GM11168 (cell line): ENCODE results near the gene AHDC1.

ENCODE experiments used
- in situ Hi-C: fragments of 300-500 bp; cut with MboI; formaldehyde crosslinking; loops from one replicate; pipeline ENCODE4 v1.12.0; 2022; ENCODE audit warnings: low sequenced_read_pairs; ENCODE audit not compliant: unreplicated experiment

The AHDC1 gene

GRCh38 chr1:27589441-27589840 lies 14.5 kb downstream of the AHDC1 start:
- in situ Hi-C loops = no loop called here

- in situ Hi-C loops = no loop called here
These were observed 15.4 kb downstream of the AHDC1 start for GRCh38 chr1:27588256-27589232.

GRCh38 chr1:27585684-27586083 lies 18.3 kb downstream of the AHDC1 start:
- in situ Hi-C loops = no loop called here

- in situ Hi-C loops = no loop called here
These were observed 19.5 kb downstream of the AHDC1 start for GRCh38 chr1:27584453-27584852.

GRCh38 chr1:27583479-27583878 lies 20.5 kb downstream of the AHDC1 start:
- in situ Hi-C loops = no loop called here

GRCh38 chr1:27581823-27582243 lies 22.1 kb downstream of the AHDC1 start:
- in situ Hi-C loops = no loop called here

GRCh38 chr1:27577504-27578188 lies 26.3 kb downstream of the AHDC1 start:
- in situ Hi-C loops = no loop called here

GRCh38 chr1:27576806-27577227 lies 27.1 kb downstream of the AHDC1 start:
- in situ Hi-C loops = no loop called here

- in situ Hi-C loops = no loop called here
These were observed 28.1 kb downstream of the AHDC1 start for GRCh38 chr1:27575840-27576331.

- in situ Hi-C loops = no loop called here
These were observed 28.8 kb downstream of the AHDC1 start for GRCh38 chr1:27574871-27575831.

- in situ Hi-C loops = no loop called here
These were observed 29.8 kb downstream of the AHDC1 start for GRCh38 chr1:27574001-27574781.

- in situ Hi-C loops = no loop called here
These were observed 31.1 kb downstream of the AHDC1 start for GRCh38 chr1:27572679-27573426.

GRCh38 chr1:27572019-27572678 lies 31.8 kb downstream of the AHDC1 start:
- in situ Hi-C loops = no loop called here

- in situ Hi-C loops = no loop called here
These were observed 32.4 kb downstream of the AHDC1 start for GRCh38 chr1:27571439-27572018.

- in situ Hi-C loops = no loop called here
These were observed 33.2 kb downstream of the AHDC1 start for GRCh38 chr1:27570784-27571183.

- in situ Hi-C loops = no loop called here
These were observed 33.6 kb downstream of the AHDC1 start for GRCh38 chr1:27570356-27570755.

GRCh38 chr1:27569506-27570291 lies 34.2 kb downstream of the AHDC1 start:
- in situ Hi-C loops = no loop called here
